ENCODE data around the gene ARHGAP15. TPM values are rescaled to one million over a fixed set of nuclear protein-coding genes. Genes with fewer than 3 reads are reported as not detected.

The ARHGAP15 gene
- total RNA-seq, 1 experiment from 2014 or later: not detected

DNA sequence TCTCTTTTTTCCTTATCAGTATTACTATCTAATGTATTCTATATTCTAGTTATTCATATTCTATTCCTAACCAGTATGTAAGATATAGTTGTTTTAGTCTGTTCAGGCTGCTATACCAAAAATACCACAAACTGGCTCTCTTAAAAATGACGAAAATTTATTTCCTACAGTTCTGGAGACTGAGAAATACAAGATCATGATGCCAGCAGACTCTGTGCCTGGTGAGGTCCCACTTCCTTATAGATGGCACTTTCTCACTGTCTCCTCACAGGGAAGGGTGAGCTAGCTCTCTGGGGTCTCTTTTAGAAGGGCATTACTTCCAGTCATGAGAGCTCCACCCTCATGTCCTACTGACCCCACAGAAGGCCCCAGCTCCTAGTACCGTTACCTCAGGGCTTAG is 4.8 kb upstream of the ARHGAP15 start:
- no peak overlapping the region for H3K4me3 ChIP-seq
- 0 out of 2 replicates have a peak, but pooled peaks cover 7% of the 10 kb centered on the region for H3K27me3 ChIP-seq (replicated peaks)
- no peaks in the 10 kb centered on the region for H3K4me1 ChIP-seq (replicated peaks)
- H3K9me3 ChIP-seq (replicated peaks): no peaks in the 10 kb centered on the region
- DNase-seq (ENCODE audit: low read depth in 1 of 2, low spot score in 2 of 2): no peak
- no peaks in the 10 kb centered on the region for H3K36me3 ChIP-seq
- H3K27ac ChIP-seq: no peak overlapping the region

DNA sequence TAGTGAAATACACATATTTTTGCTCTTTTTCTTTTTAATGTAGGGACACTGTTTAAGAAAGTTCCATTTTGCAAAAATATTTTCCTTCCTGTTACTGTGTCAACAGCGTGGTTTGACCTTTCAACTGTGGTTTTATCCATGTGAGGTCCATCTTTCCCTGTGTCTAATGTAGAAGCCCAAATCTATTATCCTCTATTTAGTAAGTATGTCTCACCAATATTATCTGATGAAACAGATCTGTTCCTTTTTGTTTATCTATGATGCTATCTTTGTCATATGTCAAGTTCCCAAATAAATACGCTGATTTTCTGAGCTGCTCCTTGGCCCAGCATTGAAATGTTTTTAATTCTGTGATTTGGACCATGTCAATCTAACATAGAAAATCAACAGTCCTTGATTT is 3.5 kb upstream of the ARHGAP15 start:
- Histone ChIP-seq H3K4me3 (no peak overlapping the region), H3K9me3 (replicated peaks) (no peaks in the 10 kb centered on the region), H3K27me3 (replicated peaks) (0 out of 2 replicates have a peak, but pooled peaks cover 7% of the 10 kb centered on the region), H3K36me3 (no peaks in the 10 kb centered on the region), H3K4me1 (replicated peaks) (no peaks in the 10 kb centered on the region), H3K27ac (no peak overlapping the region)
- DNase-seq (ENCODE audit: low read depth in 1 of 2, low spot score in 2 of 2): no peak

DNA sequence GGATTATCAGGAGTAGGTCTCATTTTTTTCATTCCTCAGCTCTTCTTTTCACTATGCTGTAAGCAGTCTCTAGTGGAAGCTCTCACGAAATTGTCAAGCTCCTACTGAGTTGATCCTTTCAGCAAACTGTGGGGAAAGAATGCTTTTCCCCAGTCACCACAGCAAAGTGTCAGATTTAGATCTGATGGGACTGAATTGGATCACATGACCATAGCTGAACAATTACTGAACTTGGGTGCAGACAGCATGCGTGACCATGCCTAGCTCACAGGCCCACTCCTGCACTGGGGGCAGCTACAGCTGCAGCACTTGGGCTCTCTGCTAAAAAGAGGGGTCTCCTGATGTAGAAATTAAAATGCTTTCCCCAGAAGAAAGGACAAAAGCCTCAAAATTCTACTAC is 3.1 kb downstream of the ARHGAP15 start:
- no peaks in the 10 kb centered on the region for H3K4me1 ChIP-seq (replicated peaks)
- DNase-seq (ENCODE audit: low read depth in 1 of 2, low spot score in 2 of 2): no peak
- no peaks in the 10 kb centered on the region for H3K36me3 ChIP-seq
- 0 out of 2 replicates have a peak, but pooled peaks cover 7% of the 10 kb centered on the region for H3K27me3 ChIP-seq (replicated peaks)
- no peaks in the 10 kb centered on the region for H3K9me3 ChIP-seq (replicated peaks)
- no peak overlapping the region for H3K4me3 ChIP-seq
- no peak overlapping the region for H3K27ac ChIP-seq

DNA sequence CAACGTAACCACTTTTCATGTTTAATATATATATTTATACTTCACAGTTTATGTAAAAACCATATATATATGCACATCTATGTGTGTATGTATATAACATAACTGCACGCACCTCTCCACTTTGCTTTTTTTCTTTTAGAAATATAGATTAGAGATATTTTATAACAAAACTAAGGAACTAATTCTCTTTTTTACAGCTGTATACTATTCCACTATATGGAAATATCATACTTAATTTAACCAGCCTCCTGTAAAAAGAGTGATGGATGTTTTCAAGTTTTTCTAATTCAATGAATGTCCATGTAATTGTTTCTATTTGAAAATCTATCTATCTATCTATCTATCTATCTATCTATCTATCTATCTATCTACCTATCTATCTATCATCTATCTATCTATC is 4.6 kb downstream of the ARHGAP15 start:
- Histone ChIP-seq H3K36me3 (no peaks in the 10 kb centered on the region), H3K27ac (no peak overlapping the region), H3K9me3 (replicated peaks) (no peaks in the 10 kb centered on the region), H3K4me1 (replicated peaks) (no peaks in the 10 kb centered on the region), H3K27me3 (replicated peaks) (no peaks in the 10 kb centered on the region), H3K4me3 (no peak overlapping the region)
- DNase-seq (ENCODE audit: low read depth in 1 of 2, low spot score in 2 of 2): no peak

DNA sequence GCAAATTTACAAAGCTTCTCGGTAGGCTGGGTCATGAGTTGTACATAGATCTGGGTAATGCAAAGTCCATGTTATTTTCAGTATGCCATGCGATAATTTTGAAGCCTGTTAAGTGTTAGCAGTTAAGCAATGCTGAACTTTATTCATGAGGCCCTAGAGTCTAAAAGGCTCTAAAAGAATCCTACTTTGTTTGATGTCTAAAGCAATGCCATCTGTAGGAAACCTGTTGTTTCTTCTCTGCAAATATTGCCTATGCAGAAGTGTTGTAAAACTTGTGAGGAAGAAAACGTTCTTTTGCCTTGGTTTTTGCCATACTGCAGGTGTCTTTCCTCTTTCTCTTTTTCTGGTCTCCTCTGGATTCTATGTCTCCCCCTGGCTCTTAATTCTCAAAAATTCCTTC is 9.1 kb downstream of the ARHGAP15 start:
- no peak for DNase-seq (ENCODE audit: low read depth in 1 of 2, low spot score in 2 of 2)
- no peaks in the 10 kb centered on the region for H3K36me3 ChIP-seq
- H3K9me3 ChIP-seq (replicated peaks): no peaks in the 10 kb centered on the region
- no peaks in the 10 kb centered on the region for H3K27me3 ChIP-seq (replicated peaks)
- H3K27ac ChIP-seq: no peak overlapping the region
- no peak overlapping the region for H3K4me3 ChIP-seq
- no peaks in the 10 kb centered on the region for H3K4me1 ChIP-seq (replicated peaks)

DNA sequence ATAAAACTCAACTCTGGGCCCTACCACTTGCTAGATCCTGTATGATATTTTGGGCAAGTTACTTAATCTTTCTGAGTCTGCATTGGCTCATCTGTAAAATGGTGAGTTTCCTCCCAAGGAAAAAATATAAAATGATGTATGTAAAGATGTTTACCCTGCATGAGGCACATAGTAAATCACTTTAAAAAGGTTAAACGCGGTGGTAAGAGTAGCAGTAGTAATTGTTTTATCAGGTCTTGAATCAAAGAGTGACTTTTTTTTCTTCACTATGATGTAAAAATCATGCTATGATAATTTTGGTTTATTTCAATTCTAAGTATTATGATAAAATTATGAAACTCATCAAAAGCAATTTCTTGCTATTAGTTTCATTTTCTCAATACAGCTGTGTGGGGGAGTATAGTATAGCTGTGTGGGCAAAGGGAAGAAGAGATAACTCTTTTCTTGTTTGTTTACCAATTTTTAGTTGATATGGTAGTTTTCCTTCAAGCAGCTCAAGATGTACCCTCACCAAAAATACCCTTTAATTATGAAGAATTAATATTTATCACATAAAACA is 10.7 kb downstream of the ARHGAP15 start:
- no peak for DNase-seq (ENCODE audit: low read depth in 1 of 2, low spot score in 2 of 2)
- H3K36me3 ChIP-seq: no peaks in the 10 kb centered on the region
- H3K4me3 ChIP-seq: no peak overlapping the region
- H3K9me3 ChIP-seq (replicated peaks): no peaks in the 10 kb centered on the region
- H3K27me3 ChIP-seq (replicated peaks): no peaks in the 10 kb centered on the region
- H3K27ac ChIP-seq: no peak overlapping the region
- no peaks in the 10 kb centered on the region for H3K4me1 ChIP-seq (replicated peaks)

DNA sequence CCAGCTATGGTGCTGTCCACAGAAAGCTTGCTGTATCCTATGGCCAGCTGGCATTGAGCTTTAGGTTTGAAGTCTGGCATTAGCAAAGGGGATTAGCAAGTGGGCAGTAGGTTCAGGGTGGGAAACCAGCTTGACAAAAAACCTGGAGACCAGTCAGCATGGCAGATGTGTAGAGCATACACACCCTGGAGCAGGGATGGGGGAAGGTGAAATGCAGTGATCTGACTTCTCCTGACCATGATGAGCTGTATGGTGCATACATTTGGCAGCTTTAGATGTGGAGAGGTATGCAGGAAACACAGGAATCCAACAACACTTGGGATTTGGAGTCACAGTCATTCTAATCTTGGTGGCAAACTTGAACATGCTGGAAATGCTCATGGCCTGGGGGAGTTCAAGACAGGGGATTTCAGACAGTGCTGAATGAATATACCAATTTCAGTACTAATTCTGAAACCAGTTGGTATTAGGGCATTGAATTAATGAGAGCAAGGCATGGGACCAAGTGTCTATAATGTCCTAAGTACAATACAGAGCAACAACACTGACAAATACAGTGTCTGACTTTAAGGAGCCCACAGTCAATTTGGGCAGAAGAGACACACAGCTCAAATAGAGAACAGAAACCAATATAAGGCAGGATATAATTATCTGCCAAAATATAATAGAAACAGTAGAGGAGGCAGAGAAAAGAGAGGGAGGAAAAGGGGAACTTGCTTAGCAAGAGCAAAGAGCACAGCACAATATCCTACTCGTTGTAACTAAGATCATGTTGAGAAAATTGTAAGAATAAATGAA is 11.8 kb downstream of the ARHGAP15 start:
- Histone ChIP-seq H3K4me3 (no peak overlapping the region), H3K36me3 (no peaks in the 10 kb centered on the region), H3K4me1 (replicated peaks) (no peaks in the 10 kb centered on the region), H3K9me3 (replicated peaks) (no peaks in the 10 kb centered on the region), H3K27me3 (replicated peaks) (no peaks in the 10 kb centered on the region), H3K27ac (no peak overlapping the region)
- DNase-seq (ENCODE audit: low read depth in 1 of 2, low spot score in 2 of 2): no peak

DNA sequence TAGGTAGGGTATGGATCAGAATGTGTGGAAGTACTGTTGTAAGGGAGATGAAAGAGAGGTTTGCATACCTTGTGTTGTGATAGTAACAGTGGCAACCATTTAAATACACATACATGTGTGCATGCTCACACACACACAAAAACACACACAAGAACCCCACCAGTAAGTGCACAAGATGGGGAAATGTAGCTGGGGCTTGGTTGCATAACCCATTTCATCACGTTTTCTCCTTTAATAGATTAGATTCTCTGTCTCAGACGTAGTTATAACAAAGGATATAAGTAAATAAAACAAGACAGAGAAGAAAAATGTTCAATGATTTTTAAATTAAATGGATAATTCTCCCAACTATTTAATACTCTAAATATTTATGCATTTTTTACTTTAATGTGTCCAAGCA is 13.4 kb downstream of the ARHGAP15 start:
- no peaks in the 10 kb centered on the region for H3K36me3 ChIP-seq
- DNase-seq (ENCODE audit: low read depth in 1 of 2, low spot score in 2 of 2): no peak
- no peaks in the 10 kb centered on the region for H3K9me3 ChIP-seq (replicated peaks)

DNA sequence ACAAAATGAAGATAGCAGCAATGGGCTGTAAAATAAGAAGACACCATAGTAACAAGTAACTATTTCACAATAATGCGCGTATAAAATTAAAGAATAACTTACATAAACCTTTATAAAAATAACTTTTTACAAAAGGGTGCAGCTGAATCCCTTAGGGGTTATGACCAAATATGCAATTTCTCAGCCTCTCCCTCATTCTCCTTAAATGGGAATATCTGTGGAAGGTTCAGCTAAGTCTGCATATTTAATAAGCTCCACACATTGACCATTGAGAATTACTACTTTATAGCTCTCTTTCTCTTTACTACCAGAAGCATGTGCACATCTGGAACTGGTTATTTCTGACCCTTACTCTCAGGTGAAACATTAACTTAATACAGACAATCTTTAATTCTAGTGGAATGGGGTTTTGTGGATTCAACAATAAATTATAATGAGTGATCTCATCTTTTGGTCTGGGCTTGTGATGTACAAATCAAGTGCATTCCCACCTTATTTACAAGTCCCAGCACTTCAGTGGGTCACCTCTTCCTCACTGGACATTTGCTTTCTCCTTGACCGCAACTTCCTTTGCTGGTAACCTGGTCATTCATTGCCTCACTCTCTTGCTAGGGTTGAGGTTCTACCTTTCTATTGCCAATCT is 15.7 kb downstream of the ARHGAP15 start:
- no peak overlapping the region for H3K4me3 ChIP-seq

More for the DNA sequence above, 13.4 kb downstream of the ARHGAP15 start:
- Histone ChIP-seq H3K4me3 (no peak overlapping the region), H3K27me3 (replicated peaks) (no peaks in the 10 kb centered on the region; the same call in 1 of the 2 replicates), H3K4me1 (replicated peaks) (no peaks in the 10 kb centered on the region), H3K27ac (no peak overlapping the region)

DNA sequence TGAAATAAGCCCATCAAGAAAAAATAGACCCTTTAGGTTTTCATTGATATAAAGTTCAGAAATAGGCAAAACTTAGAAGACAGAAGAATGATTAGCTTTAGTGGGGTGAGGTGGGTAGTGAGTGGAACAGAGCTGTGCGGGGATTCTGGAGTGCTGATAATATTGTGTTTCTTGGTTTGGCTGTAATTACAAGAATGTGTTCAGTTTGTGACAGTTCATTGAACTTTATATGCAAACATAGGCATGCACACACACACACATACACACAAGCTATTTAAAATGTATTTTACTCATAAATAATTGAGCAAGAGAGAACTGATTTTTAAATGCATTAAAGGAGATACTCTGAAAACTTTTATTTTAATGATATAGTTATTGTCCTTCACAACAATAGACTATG is 17.1 kb downstream of the ARHGAP15 start:
- Histone ChIP-seq H3K4me3 (no peak overlapping the region), H3K4me1 (replicated peaks) (no peaks in the 10 kb centered on the region), H3K27ac (no peak overlapping the region), H3K27me3 (replicated peaks) (no peaks in the 10 kb centered on the region; the same call in 1 of the 2 replicates), H3K9me3 (replicated peaks) (no peaks in the 10 kb centered on the region), H3K36me3 (no peaks in the 10 kb centered on the region)
- no peak for DNase-seq (ENCODE audit: low read depth in 1 of 2, low spot score in 2 of 2)

More for the DNA sequence above, 15.7 kb downstream of the ARHGAP15 start:
- DNase-seq (ENCODE audit: low read depth in 1 of 2, low spot score in 2 of 2): no peak
- no peaks in the 10 kb centered on the region; the same call in 1 of the 2 replicates for H3K27me3 ChIP-seq (replicated peaks)
- H3K4me1 ChIP-seq (replicated peaks): no peaks in the 10 kb centered on the region
- no peak overlapping the region for H3K27ac ChIP-seq
- no peaks in the 10 kb centered on the region for H3K36me3 ChIP-seq
- no peaks in the 10 kb centered on the region for H3K9me3 ChIP-seq (replicated peaks)

DNA sequence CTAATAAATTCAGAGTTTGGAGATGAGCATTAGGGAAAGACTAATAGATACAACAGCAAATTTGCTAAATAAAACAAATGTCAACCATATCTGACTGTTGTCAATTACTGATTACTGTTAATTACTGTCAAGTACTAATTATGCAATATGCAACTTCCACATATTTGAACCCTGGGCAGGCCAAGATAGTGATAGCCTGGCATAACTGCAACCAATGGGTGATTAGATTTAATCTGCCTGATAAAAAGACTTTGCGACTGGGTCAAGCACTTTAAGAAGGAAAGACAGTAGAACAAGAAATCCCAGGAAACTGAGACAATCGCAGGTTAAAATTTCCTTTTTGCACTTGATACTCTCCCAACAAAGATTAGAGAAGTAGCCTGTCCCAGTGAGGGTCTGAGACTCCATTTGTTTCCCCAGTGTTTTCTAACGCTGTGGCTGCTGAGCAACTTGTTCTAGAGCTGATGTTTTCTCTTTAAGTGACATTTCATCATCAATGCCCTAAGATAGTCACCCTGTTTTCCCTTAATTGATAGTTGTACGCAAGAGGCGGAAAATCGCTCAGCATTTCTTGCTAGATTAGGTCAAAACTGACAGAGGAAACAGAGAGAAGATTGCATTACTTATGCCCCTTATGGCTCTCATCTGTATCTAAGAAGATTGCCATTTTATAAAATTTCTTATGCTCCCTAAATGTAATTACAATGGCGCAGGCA is 17.8 kb downstream of the ARHGAP15 start:
- H3K9me3 ChIP-seq (replicated peaks): no peaks in the 10 kb centered on the region
- no peaks in the 10 kb centered on the region for H3K4me1 ChIP-seq (replicated peaks)
- H3K36me3 ChIP-seq: no peaks in the 10 kb centered on the region
- H3K27ac ChIP-seq: no peak overlapping the region
- H3K4me3 ChIP-seq: no peak overlapping the region
- H3K27me3 ChIP-seq (replicated peaks): no peaks in the 10 kb centered on the region; the same call in 1 of the 2 replicates
- no peak for DNase-seq (ENCODE audit: low read depth in 1 of 2, low spot score in 2 of 2)

DNA sequence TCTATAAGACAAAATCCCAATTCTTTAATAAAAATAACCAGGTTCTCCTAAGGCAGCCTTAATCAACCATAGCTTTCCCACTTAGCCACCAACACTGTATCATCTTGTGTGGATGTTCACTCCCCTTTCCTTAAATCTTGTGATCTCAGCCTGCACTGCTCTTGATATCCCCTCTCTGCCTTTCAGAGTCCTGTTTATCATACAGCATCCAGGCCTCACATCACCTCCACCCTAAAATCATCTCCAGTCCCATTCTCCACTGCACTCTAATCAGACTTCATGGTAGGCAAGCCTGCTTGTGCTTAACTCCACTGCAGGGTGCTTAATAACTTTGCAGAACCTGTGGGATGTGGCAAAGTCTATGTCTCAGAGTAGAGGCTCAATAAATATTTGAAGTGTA is 18.8 kb downstream of the ARHGAP15 start:
- no peak for DNase-seq (ENCODE audit: low read depth in 1 of 2, low spot score in 2 of 2)
- H3K36me3 ChIP-seq: no peaks in the 10 kb centered on the region
- no peak overlapping the region for H3K27ac ChIP-seq
- no peaks in the 10 kb centered on the region; the same call in 1 of the 2 replicates for H3K27me3 ChIP-seq (replicated peaks)
- no peak overlapping the region for H3K4me3 ChIP-seq
- H3K9me3 ChIP-seq (replicated peaks): no peaks in the 10 kb centered on the region
- no peaks in the 10 kb centered on the region for H3K4me1 ChIP-seq (replicated peaks)

DNA sequence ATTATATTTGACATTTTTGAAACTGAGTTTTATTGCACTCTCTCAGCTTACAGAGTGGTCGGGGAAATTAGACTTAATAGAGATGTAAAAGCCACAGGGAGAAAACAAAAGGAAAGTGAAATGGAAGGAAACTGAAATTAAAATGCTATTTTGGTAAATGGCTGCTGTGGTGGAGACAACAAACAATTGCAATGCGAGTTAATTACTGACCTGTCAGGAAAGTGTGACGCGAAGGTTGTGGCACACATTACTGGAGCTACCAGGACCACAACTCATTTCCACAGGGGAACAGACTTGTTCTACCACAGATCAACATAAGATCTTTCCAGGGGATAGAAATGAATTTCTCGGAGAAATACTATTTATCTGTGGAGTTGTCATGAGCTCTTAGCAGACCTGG is 19.5 kb downstream of the ARHGAP15 start:
- Histone ChIP-seq H3K4me3 (no peak overlapping the region), H3K27me3 (replicated peaks) (no peaks in the 10 kb centered on the region; the same call in 1 of the 2 replicates), H3K4me1 (replicated peaks) (no peaks in the 10 kb centered on the region), H3K36me3 (no peaks in the 10 kb centered on the region), H3K9me3 (replicated peaks) (no peaks in the 10 kb centered on the region), H3K27ac (no peak overlapping the region)
- no peak for DNase-seq (ENCODE audit: low read depth in 1 of 2, low spot score in 2 of 2)
